Ectodermal cell (in vitro differentiated cells): ENCODE data around the gene IBA57.

Experiments
- H3K27ac ChIP-seq: 2 replicates; pipeline ENCODE4 v1.7.0; 2013; ENCODE audit warnings: mild to moderate bottlenecking, low read depth, low read length; ENCODE audit not compliant: insufficient read depth, poor library complexity, severe bottlenecking
- H3K27me3 ChIP-seq: 2 replicates; pipeline ENCODE4 v1.7.0; 2013; ENCODE audit warnings: mild to moderate bottlenecking, low read length; ENCODE audit not compliant: insufficient read depth, control insufficient read depth, poor library complexity, severe bottlenecking
- H3K36me3 ChIP-seq: one replicate; pipeline ENCODE4 v1.7.0; 2013; ENCODE audit warnings: low read length; ENCODE audit not compliant: control insufficient read depth, insufficient read depth
- H3K4me1 ChIP-seq: one replicate; pipeline ENCODE4 v1.7.0; 2013; ENCODE audit warnings: low read length; ENCODE audit not compliant: control insufficient read depth, insufficient read depth
- H3K4me3 ChIP-seq: 2 replicates; pipeline ENCODE4 v1.7.0; 2013; ENCODE audit warnings: low read depth, low read length, control low read depth; ENCODE audit not compliant: insufficient read depth
- H3K9me3 ChIP-seq: 2 replicates; pipeline ENCODE4 v1.7.0; 2013; ENCODE audit warnings: mild to moderate bottlenecking, low read length, moderate library complexity; ENCODE audit not compliant: control insufficient read depth
- WGBS, 2 experiments: methylation state at CpG; one replicate each; pipeline ENCODE4 v1.1.7; 2013; ENCODE audit warnings: missing lambda C conversion rate in 2 of 2; 5-methylcytosine and 5-hydroxymethylcytosine counted together

Gene IBA57

GRCh38 chr1:228144993-228145343, 20.6 kb upstream of the IBA57 start:
- Histone ChIP-seq H3K36me3 (no peaks in the 10 kb centered on the region), H3K27ac (no peak overlapping the region), H3K27me3 (no peaks in the 10 kb centered on the region), H3K4me3 (no peak overlapping the region), H3K4me1 (peaks cover 19% of the 10 kb centered on the region), H3K9me3 (no peaks in the 10 kb centered on the region)
- WGBS, 2 experiments = 91 to 94% methylated on average over 8 of the region's 8 CpGs

DNA sequence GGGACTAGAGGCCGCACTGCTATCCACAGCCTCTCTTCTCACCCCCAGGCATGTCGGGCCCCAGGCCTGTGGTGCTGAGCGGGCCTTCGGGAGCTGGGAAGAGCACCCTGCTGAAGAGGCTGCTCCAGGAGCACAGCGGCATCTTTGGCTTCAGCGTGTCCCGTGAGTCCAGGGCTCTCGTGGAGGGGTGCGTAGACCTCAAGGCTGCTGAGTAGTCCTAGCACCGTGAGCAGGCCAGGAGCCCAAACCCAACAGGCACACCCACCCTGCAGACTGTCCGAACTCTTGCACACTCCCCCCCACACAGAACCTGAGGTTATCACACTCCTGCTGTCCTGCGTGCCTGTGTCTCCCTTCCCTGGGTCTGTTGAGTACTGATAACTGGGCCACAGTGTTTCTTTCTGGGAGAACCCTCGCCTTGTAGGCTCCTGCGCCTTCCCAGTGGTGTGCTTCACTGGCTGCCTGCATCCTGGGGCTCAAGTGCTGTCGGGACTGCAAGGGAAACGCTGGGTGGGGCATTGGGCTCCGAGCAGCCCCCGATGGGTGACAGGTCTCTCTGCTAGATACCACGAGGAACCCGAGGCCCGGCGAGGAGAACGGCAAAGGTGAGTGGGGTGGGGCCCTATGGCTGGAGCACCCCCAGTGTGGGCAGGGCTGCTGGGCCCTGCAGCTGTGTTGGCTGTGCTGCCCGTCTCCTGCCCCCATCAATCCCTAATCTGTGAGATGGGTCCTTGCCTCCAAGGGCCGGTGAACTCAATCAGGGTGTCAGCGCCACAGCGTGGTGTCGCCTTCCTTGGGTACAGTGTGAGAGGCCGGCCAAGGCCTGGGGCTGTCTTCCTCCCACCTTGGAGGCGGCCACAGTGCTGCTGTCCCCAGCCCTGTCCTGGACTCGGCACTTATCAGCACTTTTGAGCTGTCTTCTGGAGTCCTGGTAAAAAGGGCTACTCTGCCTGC, 19.9 kb upstream of the IBA57 start:
- 95% methylated on average over 31 of the region's 31 CpGs for WGBS, 2 experiments
- Histone ChIP-seq H3K36me3 (no peaks in the 10 kb centered on the region), H3K4me3 (no peak overlapping the region), H3K4me1 (peaks cover 23% of the 10 kb centered on the region), H3K9me3 (no peaks in the 10 kb centered on the region), H3K27ac (no peak overlapping the region), H3K27me3 (no peaks in the 10 kb centered on the region)

DNA sequence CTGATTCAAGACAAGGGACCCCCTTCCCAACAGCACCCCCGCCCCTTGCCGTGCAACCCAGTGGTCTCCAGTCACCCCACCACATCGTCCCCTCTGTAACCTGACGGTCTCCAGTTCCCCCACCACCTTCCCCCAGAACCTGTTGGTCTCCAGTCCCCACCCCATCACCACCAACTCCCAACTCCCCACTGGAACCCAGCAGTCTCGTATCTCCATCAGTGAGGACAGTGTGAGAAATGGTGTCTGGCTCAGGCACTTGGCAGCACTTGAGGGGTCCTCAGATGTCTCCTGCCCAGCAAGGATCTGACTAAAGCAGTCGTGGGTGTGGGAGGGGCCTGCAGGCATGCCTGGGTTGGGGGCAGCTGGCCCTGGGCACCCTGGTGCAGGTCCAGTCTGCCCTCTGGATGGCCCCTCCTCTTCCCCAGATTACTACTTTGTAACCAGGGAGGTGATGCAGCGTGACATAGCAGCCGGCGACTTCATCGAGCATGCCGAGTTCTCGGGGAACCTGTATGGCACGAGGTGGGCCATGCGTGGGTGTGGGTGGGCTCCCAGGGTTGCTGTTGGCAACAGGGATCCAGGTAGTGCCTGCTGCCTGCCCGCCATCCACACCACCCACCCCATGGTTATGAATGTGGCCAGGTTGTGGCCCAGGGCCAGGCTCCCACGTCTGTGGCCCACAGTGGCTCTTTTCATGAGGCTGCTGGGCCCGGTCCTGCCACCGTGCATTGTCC, 19.0 kb upstream of the IBA57 start:
- WGBS, 2 experiments = 93 to 94% methylated on average over 18 of the region's 18 CpGs

GRCh38 chr1:228147151-228147693, 18.4 kb upstream of the IBA57 start:
- Histone ChIP-seq H3K4me1 (peaks cover 16% of the 10 kb centered on the region), H3K27ac (no peak overlapping the region), H3K36me3 (no peaks in the 10 kb centered on the region), H3K27me3 (no peaks in the 10 kb centered on the region), H3K4me3 (no peak overlapping the region), H3K9me3 (no peaks in the 10 kb centered on the region)
- 94 to 95% methylated on average over 20 of the region's 20 CpGs for WGBS, 2 experiments

More for the DNA sequence above, 19.0 kb upstream of the IBA57 start:
- no peaks in the 10 kb centered on the region for H3K9me3 ChIP-seq
- H3K27me3 ChIP-seq = no peaks in the 10 kb centered on the region
- no peak overlapping the region for H3K27ac ChIP-seq
- no peaks in the 10 kb centered on the region for H3K36me3 ChIP-seq
- no peak overlapping the region for H3K4me3 ChIP-seq
- H3K4me1 ChIP-seq = peaks cover 16% of the 10 kb centered on the region

DNA sequence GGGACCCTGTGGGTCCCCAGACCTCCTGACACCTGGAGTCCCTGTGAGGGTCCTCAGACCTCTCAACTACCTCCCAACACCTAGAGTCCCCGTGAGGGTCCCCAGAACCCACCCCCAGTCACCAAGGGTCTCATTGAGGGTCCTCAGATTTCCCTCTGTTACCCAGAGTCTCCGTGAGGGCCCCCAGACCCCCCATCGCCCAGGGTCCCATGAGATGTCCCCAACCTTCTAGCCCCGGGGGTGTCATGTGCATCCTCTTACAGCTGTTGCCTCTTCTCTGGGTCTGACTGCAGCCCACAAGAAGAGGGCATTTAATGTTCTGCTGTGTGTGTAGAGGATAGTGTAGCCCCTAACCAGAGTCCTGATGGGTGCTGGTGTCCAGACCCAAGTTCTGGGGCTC, 17.8 kb upstream of the IBA57 start:
- H3K9me3 ChIP-seq = no peaks in the 10 kb centered on the region
- H3K36me3 ChIP-seq = no peaks in the 10 kb centered on the region
- WGBS, 2 experiments = 92 to 96% methylated on average over 4 of the region's 4 CpGs
- no peaks in the 10 kb centered on the region for H3K27me3 ChIP-seq
- H3K27ac ChIP-seq = no peak overlapping the region
- H3K4me1 ChIP-seq = peaks cover 16% of the 10 kb centered on the region
- no peak overlapping the region for H3K4me3 ChIP-seq

GRCh38 chr1:228148196-228148861, 17.3 kb upstream of the IBA57 start:
- Histone ChIP-seq H3K27me3 (no peaks in the 10 kb centered on the region), H3K4me3 (no peak overlapping the region), H3K9me3 (no peaks in the 10 kb centered on the region), H3K27ac (no peak overlapping the region), H3K4me1 (peaks cover 16% of the 10 kb centered on the region), H3K36me3 (no peaks in the 10 kb centered on the region)
- WGBS, 2 experiments = 92 to 94% methylated on average over 18 of the region's 18 CpGs

DNA sequence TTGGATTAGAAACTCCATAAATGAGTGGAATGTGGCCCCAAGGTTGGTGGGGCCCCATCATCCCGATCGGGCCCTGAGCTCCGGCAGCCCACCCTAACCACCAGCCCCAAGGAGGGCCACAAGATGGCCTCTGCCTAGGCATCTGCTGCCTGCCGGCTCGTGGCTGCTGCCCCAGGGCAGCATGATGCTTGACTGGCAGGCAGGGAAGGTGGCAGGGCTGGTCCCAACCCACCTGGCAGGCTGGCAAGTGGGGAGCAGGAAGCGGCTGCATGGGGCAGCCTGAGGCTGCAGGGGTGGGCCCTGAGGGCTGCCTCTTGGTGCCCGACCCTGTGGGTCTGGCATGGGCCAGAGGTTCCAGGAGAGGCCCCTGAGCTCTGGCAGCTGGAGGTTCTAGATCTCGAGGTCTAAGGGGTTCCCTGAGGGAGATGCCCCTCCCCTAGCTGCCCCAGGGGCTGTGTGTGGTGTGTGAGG, 16.6 kb upstream of the IBA57 start:
- no peaks in the 10 kb centered on the region for H3K36me3 ChIP-seq
- peaks cover 16% of the 10 kb centered on the region for H3K4me1 ChIP-seq
- H3K27me3 ChIP-seq = no peaks in the 10 kb centered on the region
- 89 to 92% methylated on average over 8 of the region's 8 CpGs for WGBS, 2 experiments
- H3K9me3 ChIP-seq = no peaks in the 10 kb centered on the region
- no peak overlapping the region for H3K4me3 ChIP-seq
- no peak overlapping the region for H3K27ac ChIP-seq

DNA sequence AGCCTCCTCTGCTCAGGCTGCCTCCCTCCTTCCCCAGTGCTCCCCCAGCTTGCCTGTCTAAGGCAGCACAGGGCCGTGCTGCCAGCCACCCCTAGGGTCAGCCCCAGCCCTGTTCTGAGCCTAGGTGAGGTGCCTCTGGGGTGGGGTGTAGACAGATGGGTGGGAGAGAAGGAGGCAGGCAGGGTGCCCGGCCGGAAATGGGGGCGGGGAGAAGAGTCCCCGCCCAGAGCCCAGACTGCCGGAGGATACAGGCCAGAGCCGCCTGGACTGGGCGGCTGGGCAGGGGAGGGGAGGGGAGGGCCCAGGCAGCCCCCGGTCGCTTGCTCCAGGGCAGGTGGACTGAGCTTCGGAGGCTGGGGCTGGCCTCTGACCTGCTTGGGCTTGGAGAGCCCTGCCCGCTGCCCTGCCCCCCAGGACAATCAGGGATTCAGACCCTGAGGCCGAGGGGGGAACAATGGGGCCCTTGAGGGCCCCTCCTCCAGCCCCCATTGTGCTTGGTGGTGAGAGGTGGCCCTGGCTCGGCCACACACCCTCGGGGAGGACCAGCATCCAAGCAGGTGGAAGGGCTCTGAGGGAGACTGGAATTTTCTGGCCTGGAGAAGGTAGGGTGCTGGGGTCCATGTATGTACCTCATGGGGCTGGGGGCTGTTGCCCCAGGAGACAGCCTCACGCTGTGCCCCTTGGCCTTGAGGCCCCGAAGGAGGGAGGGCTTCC, 16.0 kb upstream of the IBA57 start, which contains the start of gene GJC2:
GJC2 (plus strand) TSS at position 525 of the 714 bp plus-strand sequence. CDS start 7,829 bp downstream, outside the sequence.
- Histone ChIP-seq H3K4me3 (no peak within 1 kb of the TSS), H3K27ac (peak within 1 kb of the TSS; percentile 40), H3K27me3 (no peaks in the 10 kb centered on the region), H3K9me3 (no peaks in the 10 kb centered on the region), H3K4me1 (peaks cover 16% of the 10 kb centered on the region), H3K36me3 (no peaks in the 10 kb centered on the region)
- 58 to 60% methylated on average over 17 of the region's 17 CpGs for WGBS, 2 experiments

DNA sequence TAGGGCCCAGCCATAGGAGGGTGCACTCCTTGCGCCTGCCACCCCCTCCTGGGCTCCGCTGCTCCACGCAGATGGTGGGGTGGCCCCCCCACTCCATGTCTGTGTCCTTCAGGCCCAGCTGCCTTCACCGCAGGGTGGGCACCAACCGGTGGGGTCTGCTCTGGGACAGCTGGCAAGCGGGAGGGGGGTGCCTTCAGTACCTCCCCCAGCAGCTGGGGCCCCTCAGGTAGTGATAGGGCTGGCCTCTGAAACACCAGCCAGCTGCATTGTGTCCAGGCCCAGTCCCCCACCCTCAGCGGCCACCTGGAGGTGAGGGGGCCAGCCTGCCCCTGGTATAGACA, 15.5 kb upstream of the IBA57 start:
- Histone ChIP-seq H3K27me3 (no peaks in the 10 kb centered on the region), H3K36me3 (no peaks in the 10 kb centered on the region), H3K4me1 (peaks cover 16% of the 10 kb centered on the region), H3K4me3 (no peak overlapping the region), H3K27ac (peak overlapping the region; percentile 40), H3K9me3 (no peaks in the 10 kb centered on the region)
- WGBS, 2 experiments = 91 to 92% methylated on average over 7 of the region's 7 CpGs
